Neutrophil (primary cell): ENCODE results near the gene TEAD4.

Source experiments
- H3K27ac ChIP-seq: fragments of 200-600 bp; sonication (generic); 2 replicates; pipeline ENCODE4 v1.5.1; 2016; ENCODE audit warnings: mild to moderate bottlenecking, moderate library complexity
- H3K27me3 ChIP-seq: fragments of 200-600 bp; sonication (generic); 2 replicates; pipeline ENCODE4 v1.6.0; 2016; ENCODE audit warnings: mild to moderate bottlenecking
- H3K36me3 ChIP-seq: fragments of 200-600 bp; sonication (generic); 2 replicates; pipeline ENCODE4 v1.5.1; 2017
- H3K4me1 ChIP-seq, 2 experiments: fragments of 200-600 bp in 1 of 2; sonication (generic) in 1 of 2; 1 replicate in 1 of 2; 2 replicates in 1 of 2; pipeline versions ENCODE4 v1.5.1 to v1.6.1; 2013 to 2016; ENCODE audit warnings: low read depth in 1 of 2, low read length in 1 of 2, mild to moderate bottlenecking in 1 of 2, moderate library complexity in 1 of 2; ENCODE audit not compliant: control insufficient read depth in 1 of 2, insufficient read depth in 1 of 2
- H3K4me3 ChIP-seq, 2 experiments: fragments of 200-600 bp in 1 of 2; sonication (generic) in 1 of 2; 1 replicate in 1 of 2; 2 replicates in 1 of 2; pipeline ENCODE4 v1.5.1; 2013 to 2016; ENCODE audit warnings: low read depth in 1 of 2, low read length in 1 of 2, mild to moderate bottlenecking in 1 of 2, moderate library complexity in 1 of 2
- H3K9me3 ChIP-seq: fragments of 200-600 bp; sonication (generic); 2 replicates; pipeline ENCODE4 v1.5.1; 2016
- CTCF ChIP-seq: fragments of 200-600 bp; sonication (generic); IDR thresholded peaks from 2 replicates; pipeline ENCODE4 v1.5.1; 2016; ENCODE audit warnings: antibody characterized with exemption

TEAD4 gene

DNA sequence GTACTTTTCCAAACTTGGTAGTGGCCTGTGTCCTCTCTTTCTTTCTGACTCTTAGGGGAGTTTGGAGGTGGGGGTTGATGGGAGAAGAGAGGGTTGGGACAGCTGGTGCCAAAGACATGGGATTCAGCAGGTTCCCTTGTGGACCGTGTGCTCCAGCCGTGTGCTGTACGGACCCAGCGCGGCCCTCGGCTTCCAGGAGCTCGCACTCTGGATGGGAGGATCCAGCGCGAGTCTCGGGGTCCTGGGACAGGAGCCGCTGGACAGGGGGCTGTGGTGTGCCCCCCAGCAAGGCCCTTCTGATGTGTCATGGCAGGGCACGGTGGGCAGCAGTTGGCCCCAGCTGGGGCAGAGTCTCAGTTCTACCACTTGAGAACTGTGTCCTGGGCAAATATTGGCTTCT is 73.0 kb downstream of the TEAD4 start:
- H3K27me3 ChIP-seq, result no peaks in the 10 kb centered on the region
- H3K9me3 ChIP-seq, result no peaks in the 10 kb centered on the region
- H3K27ac ChIP-seq, result no peak overlapping the region
- no peak for TF ChIP-seq CTCF
- H3K36me3 ChIP-seq, result no peaks in the 10 kb centered on the region
- no peaks in the 10 kb centered on the region for H3K4me1 ChIP-seq
- no peak overlapping the region for H3K4me3 ChIP-seq

DNA sequence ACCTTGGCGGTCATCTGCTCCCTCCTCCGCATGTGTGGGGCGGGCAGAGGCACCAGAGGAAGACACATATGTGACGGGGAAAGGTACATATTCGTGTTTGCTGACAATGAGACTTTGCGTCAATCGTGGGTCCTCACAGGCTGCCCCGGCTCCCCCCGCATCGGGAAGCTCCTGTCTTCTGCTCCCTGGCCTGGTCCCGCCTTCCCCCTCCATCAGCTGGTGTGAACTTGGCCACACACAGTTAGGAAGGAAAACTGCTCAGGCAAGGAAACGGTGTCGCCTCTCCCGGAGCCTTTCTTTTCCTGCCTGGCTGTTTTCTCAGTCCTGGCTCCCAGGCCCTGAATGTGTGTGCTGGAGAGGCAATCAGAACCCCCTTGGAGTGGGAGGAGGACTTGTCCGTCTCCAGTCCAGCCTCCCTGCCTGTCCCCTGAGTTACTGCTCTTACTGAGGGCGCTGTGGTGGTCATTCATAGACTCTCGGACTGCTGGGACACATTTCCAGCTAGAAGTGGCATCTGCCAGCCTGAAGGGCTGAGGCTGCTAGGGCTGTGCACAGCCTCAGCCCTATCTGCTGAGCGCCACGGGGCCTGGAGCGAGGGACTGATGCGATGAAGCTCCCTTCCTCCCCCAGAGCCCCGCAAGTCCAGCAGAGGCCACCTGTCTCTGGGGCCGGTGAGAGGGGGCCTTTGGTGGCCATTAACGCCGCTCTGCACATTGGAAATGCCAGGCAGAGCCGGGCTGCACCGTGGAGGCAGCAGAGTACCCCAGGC is 73.8 kb downstream of the TEAD4 start:
- no peaks in the 10 kb centered on the region for H3K36me3 ChIP-seq
- no peaks in the 10 kb centered on the region for H3K4me1 ChIP-seq
- TF ChIP-seq CTCF, result no peak
- no peaks in the 10 kb centered on the region for H3K27me3 ChIP-seq
- H3K4me3 ChIP-seq, result no peak overlapping the region
- H3K27ac ChIP-seq, result no peak overlapping the region
- H3K9me3 ChIP-seq, result no peaks in the 10 kb centered on the region

DNA sequence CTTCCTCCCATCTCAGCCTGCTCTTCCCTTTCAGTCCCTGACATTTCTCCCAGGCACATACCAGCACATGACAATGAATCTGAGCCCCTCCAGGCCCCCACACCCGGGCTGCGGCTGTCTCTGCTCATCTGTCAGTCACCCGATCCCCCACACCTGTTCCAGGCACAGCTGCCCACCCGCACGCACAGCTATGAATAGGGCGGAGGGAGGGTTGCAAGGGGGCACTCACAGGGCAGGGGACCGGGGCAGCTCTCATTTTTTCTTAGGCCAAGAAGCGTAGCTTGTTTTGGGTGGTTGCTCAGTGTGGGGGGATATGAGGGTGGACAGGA is 74.3 kb downstream of the TEAD4 start:
- Histone ChIP-seq H3K36me3 (no peaks in the 10 kb centered on the region), H3K9me3 (no peaks in the 10 kb centered on the region), H3K27ac (no peak overlapping the region), H3K27me3 (no peaks in the 10 kb centered on the region), H3K4me3 (no peak overlapping the region), H3K4me1 (no peaks in the 10 kb centered on the region)
- no peak for TF ChIP-seq CTCF

GRCh38 chr12:3034067-3034750 is 75.0 kb downstream of the TEAD4 start:
- Histone ChIP-seq H3K9me3 (no peaks in the 10 kb centered on the region), H3K36me3 (no peaks in the 10 kb centered on the region), H3K4me1 (no peaks in the 10 kb centered on the region), H3K27me3 (no peaks in the 10 kb centered on the region), H3K4me3 (no peak overlapping the region), H3K27ac (no peak overlapping the region)
- no peak for TF ChIP-seq CTCF

DNA sequence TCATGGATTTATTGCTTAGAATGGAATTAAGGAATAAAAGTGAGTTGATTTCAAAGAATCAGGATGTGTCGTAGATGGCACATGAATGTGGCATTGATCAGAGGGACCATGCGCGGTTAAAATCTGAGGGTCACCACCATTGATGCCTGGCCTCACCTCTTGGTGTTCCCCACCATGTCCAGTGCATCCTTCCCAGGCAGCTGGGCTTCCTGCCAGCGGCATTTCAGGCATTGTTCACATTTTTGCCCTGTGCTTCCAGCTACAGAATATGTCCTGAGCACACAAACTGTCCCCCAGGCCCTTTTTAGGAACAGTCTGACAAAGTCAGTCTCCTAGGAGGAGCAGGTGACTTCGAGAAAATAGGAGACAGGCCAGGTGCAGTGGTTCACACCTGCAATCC is 76.0 kb downstream of the TEAD4 start:
- TF ChIP-seq CTCF, result no peak

More for the DNA sequence above, 76.0 kb downstream of the TEAD4 start:
- Histone ChIP-seq H3K9me3 (no peaks in the 10 kb centered on the region), H3K27me3 (no peaks in the 10 kb centered on the region), H3K27ac (no peak overlapping the region), H3K4me1 (no peaks in the 10 kb centered on the region), H3K36me3 (no peaks in the 10 kb centered on the region), H3K4me3 (no peak overlapping the region)
